Caki2 (cell line): ENCODE data around the gene SUCLG1. TPM values are rescaled to one million over a fixed set of nuclear protein-coding genes. Genes with fewer than 3 reads are reported as not detected.

Experiments
- DNase-seq: peaks from one replicate; pipeline ENCODE4 v3.0.0-alpha.2; 2015; ENCODE audit warnings: low read depth
- in situ Hi-C: cut with HindIII; loops from 2 replicates; pipeline ENCODE4 v1.10.0; 2016; ENCODE audit warnings: low sequenced_read_pairs, low pct_unique_long_range_greater_than_20kb, mixed read lengths
- total RNA-seq: library from RNA; depleted of rRNA; stranded (reverse); fragments of >200 nt; shearing (Covaris generic); gene quantifications from 2 replicates; pipeline ENCODE4 v1.2.3, GENCODE V29; 2014; ENCODE audit warnings: low replicate concordance; rRNA removed

The SUCLG1 gene
- 26.8 and 41.4 TPM in 2 replicates for total RNA-seq

DNA sequence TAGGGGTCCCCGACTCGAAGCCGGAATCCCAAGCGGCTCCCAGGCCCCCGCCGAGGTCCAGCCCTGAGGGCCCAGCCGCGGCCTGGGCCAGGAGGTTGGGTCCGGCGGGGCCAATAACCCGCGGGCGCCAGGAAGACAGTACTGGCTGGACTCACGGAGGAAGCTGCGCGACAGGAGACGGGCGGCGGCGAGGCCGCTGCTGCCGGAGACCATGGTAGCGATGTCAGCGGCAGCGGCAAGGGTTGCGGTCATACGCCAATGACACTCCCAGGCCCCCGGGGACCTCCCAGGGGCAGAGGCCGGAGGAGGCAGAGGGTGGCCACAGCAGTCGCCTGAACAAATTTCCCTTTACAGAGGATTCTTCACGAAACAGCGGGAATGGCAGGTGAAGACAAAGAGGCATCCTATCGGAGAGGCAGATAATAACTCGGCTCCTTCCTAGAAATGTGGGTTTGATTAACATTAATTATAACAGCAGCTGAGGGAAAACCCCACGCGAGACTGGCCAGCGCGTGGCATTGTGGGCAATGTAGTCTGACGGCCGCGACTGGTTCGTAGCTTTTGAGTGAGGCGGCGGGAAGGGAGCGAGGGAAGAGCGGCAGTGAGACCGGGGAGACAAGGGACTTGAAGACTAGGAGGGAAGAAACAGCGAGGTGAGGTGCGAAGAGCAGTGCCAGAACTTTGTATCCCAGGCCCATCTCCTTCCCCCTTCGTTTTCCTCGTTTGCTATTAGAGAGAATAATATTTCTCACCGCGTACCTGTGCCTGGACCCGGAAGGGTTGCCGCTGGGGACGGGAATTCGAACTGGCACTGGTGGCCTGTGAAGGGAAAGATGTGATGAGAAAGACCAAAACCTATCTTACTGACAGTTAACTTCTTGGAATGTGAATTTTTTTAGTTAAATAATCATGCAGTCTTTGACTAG, at the start of gene SUCLG1:
Gene SUCLG1 (minus strand): TSS at position 263 of the 926 bp plus-strand sequence. CDS start 11 bp downstream, at position 252.
- peak; percentile 91 for DNase-seq
- in situ Hi-C loops: no loop called here

DNA sequence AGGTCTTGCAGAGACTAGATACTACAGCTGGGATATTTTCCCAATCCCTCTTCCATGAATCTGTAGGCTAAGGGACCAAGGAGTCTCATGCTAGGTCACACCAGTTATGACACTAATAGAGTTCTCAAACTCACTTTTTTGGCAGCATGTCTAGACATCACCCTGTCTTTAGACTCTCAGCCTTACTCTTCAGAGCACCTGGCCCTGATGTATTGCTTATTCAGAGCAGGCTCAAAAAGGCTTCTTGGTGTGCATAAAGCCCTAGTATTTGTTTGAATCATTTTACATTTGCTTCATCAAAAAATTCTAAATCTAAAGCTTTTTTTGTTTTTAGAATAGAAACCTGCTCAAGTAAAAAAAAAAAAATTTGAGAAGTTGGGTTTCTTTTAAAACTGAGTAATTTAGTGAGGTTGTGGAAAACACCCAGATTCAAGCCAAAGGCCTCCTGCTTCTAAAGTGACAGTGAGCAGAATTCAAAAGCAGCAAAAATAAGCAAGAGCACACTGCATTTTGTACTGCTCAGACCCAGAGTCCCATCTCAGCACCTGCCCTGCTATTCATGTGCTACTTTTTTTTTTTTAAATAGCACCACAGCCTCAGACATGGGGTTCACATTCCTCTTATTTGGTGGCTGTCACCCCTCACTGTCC, 39.2 kb upstream of the SUCLG1 start:
- in situ Hi-C loops: no loop called here
- DNase-seq: no peak

DNA sequence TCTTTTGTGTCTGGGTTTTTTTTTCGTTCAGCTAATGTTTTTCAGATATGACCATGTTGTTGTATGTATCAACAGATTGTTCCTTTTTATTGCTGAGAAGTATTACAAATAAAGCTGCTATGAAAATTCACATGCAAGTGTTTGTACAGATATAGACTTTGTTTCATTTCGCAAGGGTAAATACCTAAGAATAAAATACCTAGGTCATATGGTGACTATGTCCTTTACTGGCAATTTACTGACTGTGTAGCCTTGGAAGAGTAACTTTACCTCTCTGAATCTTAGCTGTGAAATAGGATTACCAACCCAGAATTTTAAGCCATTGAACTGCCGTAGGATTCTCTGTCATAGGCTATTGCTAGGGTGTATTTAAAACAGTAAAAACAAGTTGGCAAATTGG, 38.2 kb upstream of the SUCLG1 start:
- no peak for DNase-seq
- in situ Hi-C loops: no loop called here

DNA sequence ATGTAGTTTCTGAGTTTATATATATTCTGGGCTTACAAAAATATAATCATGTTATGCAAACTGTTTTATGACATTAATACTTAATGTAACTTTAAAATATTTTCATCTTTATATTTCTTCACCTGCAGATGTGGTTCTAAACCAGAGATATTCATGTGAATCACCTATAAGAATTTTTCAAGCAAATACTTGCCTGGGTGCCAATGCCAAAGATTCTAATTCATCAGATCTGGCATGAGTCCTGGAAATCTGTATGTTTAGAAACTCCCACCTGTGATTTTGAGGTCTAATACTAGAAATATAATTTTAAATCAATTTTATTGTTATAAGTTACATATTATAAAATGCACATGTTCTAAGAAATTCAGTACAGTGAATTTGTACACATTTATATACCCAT, 37.3 kb upstream of the SUCLG1 start:
- in situ Hi-C loops: no loop called here

DNA sequence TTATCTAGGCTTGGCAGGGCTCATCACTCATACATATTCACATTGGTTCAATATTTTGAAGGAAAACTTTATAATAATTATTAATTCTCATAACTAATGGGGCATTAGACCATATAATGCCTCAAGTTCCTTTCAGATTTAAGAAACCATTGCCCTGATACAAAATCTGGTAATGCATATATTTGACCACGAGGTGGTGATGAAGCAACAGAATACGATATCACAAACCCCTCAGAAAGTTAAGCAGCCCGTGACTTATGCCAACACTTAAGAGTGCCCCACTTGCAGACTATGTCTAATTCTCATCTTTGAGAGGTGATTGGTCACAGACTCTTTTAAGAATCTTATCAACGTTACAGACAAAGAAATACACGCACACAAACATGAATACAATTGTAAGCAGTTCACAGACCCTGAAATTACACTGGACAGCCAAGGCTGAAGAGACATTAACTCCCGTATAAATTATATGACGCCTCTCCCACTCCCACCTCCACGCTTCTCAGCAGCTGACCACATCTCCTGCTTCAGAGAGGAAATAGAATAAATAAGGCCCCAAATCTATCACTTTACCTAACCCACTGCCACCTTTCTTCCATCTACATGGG, 36.6 kb upstream of the SUCLG1 start:
- in situ Hi-C loops: no loop called here
- peak; percentile 54 for DNase-seq

More for the DNA sequence above, 37.3 kb upstream of the SUCLG1 start:
- DNase-seq: no peak

DNA sequence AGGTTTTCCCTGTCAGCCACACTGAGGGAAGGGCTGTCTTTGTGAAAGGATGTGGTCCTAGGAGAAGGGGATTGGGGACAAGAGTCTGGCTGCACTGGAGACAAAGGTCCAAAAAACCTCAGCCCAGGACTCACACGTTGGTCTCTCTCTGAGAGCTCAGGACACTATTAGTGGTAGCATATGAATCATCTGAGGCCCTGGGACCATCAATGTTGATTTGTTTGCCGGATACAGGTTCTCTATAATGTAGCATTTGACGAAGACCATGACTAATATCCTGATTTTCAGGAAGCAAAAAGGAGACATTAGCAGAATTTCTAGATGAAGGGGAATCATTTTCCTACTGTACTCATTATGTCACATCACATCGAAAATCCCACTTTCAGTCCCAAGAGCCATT, 35.0 kb upstream of the SUCLG1 start:
- no peak for DNase-seq
- in situ Hi-C loops: no loop called here

DNA sequence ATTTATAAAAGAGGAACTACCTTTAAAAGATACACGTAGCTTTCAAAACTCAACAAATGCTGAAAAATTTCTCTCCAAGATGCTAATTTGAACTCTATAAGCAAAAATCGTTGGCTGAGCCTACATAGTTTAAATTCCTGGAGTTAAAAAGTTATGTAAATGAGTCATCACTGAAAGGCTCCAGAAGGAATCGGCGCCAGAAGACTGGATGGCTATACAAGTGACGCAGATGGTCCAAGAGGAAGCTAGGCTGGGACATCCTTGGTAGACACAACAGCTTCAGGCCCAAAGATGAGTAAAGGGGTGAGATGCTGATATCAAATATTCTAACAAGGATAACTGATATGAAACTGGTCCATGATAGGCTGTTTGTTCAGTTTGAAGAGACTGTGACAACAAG, 34.4 kb upstream of the SUCLG1 start:
- peak; percentile 33 for DNase-seq
- in situ Hi-C loops: no loop called here

DNA sequence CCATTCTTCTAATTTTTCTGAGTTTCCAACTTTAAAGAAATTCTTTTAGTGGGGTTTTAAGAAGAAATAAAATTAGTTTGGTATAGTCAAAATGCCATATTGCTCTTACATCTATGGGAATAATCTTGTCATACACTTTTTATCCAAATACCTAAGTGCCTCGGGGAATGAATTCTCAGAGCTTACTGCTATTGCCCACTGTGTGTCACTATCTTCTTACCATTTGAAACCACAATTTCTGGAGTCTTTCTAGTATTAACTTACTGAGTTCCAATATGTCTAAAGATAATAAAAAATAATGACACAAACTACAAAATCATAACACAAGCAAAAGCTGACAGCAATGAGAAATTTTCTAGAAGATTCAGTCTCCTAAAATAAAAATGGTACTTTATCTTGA, 33.5 kb upstream of the SUCLG1 start:
- DNase-seq: no peak
- in situ Hi-C loops: no loop called here

DNA sequence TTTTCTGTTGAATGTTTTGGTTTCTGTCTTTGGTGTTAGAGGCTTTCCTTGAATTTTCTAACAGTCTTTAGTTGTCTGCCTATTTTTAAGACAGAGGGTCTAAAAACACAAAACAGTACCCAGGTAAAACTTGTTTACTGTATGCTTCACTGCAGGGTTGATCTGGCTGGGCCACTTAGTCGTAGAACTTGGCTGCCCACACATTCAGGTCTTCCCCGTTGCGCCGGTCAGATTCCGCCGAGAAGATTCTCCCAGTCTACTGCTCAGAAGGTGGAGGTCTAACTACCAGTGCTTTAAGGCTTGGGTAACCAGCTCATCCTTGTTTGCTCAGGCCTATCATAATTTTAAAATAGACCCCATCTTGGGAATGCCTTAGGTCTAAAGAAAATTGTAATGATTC, 32.7 kb upstream of the SUCLG1 start:
- no peak for DNase-seq
- in situ Hi-C loops: no loop called here

DNA sequence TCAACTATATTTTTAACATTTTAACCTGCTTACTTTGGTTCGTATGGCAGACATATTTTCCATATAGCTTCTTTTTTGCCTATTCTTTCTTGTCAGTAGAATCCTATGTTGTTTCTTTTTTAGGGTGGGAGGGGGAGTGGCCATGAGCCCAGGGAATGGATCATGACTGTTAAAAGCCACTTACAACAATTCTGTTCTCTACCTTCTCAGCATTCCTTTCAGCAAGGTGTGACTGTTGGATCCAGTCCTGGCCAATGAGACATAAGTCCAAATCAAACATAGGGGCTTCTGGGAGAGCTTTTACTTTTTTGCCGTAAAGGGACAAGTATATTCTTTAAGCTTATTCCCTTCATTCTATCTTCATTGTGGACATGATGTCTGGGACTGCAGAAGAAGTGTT, 32.2 kb upstream of the SUCLG1 start:
- in situ Hi-C loops: no loop called here
- DNase-seq: no peak

DNA sequence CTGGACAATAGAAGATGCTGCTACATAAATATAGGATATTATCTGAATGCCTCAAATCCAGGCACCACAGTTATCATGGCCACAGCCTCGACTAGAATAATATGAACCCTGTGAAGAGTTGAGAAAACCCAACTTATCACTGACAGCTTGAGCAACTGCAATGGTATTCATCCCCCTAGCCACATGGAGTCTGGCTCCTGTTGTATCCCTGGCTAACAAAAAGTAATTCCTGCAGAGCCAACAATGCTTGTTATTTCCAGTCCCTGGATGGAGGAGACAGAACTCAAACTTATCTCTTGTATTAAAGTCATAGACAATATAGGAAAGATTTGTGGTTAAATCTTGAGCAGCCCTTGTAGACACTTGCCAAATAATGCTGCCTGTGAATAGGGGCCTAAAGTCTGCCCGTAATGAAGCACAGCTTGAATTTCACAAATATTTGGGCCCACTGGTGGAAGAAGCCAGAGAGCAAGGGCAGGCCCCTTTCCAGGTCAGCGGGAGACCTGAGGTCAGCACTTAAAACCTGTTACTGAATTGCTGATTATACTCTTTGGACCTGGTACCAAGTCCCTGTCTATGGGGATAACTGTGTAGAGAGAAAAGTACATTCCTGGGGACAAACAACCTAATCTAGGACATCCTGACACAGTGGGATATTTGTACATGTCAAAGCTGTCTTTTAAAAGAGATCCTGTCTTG, 28.4 kb upstream of the SUCLG1 start:
- in situ Hi-C loops: no loop called here
- no peak for DNase-seq

DNA sequence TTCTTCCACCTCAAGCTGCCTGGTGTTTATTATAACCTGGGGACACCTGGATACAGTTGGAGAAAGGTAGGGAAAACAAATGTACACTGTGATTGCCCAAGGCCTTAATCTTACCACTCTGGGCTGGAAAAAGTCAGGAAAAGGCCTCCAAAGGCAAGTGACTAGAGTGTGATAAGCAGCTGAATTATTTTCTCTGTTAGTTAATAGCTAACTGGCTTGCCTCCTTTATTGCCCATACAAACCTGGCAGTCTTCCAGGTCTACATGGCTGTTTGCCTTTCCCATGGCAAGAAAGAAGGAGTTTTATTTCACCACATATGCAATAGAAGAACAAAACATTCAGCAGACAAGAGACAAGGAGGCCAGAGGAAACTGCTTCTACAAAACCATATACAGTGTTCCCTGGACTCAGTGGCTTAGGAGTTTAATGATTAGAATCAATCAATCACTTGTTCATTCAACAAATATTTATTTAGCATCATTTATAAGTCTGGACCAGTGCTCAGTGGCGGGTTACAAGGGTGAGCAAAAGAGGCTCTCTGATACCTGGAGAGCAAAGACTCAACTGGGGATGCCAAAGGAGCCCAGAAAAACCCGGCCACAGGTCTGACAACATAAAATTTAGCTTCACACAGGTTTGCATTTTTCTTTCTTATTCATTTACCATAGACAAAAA, 27.5 kb upstream of the SUCLG1 start:
- DNase-seq: peak; percentile 75
- in situ Hi-C loops: no loop called here

DNA sequence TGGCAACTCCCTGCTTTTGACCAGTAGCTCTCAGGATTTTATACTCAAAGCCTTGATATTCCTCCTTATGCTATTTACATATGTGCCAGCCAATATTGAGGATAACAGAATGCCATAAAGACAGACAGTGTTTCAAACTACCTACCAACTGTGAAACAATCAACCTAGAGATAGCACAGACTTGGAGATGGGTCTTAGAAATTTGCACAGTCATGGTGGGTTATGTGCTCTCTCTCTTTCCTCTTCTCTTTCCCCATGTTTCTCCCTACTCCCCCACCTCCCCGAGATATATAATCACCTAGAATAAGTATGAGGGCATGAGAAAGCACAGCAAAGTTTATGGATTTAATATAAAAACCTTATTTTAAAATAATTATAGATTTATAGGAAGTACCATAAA, 24.2 kb upstream of the SUCLG1 start:
- no peak for DNase-seq
- in situ Hi-C loops: no loop called here

DNA sequence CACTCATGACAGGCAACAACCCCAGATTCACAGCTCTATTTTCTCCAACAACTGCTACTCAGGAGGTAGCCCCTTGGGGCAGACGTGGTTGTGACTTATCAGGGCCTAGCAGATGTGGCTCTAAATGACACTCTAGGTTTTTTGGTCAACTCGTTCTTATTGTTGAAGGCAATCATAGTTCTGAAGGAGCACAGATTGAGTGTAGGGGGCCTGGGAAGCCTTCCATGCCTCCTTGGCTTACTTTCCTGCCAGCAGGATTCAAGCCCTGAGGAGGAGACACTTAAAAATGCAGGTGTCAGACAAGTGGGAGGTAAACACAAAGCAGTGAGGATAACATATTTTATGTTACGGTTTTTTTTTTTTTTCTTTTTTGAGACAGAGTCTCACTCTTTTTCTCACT, 23.5 kb upstream of the SUCLG1 start:
- no peak for DNase-seq
- in situ Hi-C loops: no loop called here

DNA sequence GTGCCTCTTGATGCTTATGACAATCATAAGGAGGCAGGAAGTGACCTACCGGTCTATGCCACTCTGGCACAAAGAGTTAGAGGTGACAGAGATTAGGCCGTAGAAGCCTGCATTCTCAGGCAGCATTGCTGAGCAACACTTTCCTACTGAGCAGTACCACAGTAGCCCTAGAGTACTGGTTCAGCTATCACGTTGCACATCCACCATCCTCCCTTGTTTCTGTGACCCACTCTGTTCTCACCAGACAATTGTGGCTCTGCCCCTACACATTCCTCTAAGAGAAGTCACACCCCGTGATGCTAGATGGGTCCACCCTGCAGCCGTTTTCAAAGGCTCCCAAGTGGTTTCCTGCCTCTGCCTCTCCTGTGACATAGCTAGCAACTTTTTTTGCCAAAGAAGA, 22.6 kb upstream of the SUCLG1 start:
- in situ Hi-C loops: no loop called here
- DNase-seq: no peak

DNA sequence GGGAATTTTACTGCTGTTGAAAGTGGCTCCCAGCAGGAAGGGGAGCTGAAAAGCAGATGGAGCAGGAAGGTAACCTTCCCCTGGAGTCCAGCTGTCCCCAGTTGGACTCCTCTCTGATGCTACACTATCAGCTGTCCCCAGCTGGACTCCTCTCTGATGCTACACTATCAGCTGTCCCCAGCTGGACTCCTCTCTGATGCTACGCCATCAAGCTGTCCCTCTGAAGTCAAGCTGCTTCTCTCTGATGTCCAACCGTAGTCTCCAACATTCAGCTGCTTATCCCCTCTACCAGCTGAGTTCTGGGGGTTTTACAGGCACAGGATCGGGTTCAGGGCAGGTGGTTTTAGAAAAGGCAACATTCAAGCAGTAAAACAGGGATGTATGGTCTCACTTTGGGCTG, 19.8 kb upstream of the SUCLG1 start:
- in situ Hi-C loops: no loop called here
- no peak for DNase-seq

DNA sequence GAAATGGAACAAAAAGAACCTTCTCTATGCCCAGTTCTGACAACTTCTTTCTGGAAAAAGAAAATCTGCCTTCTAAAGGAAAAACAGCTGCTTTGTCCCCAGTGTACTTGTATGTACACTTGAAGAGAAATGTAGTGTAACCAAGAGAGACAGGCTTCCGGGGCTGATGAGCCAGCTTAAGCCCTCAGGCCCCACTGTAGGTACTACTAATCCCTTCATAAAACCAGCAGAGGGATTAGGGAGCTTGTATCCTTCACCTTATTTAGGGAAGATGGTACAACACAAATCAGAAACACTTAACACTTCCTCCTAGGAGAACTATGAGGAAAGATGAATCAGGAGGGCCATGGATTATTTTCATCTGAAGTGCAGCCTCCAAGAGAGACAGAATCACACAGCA, 18.8 kb upstream of the SUCLG1 start:
- DNase-seq: no peak
- in situ Hi-C loops: no loop called here

DNA sequence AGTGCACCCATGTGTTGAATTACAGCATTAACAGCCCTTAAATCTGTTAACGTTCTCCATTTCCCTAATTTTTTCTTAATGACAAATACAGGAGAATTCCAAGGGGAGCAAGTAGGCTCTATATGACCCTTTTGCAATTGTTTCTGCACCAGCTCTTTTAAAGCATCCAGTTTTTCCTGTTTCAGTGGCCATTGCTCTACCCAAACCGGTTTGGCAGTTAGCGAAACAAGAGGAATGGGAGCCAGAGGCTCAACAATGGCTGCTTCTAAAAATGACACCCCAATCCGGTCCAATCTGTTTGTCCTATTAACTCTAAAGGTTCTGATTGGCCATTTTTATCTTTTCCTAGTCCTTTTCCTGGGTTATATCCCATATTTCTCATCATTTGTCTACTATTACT, 15.1 kb upstream of the SUCLG1 start:
- in situ Hi-C loops: no loop called here
- no peak for DNase-seq
